NCI-H2107 treated with DMSO at 0.1 percent for 48 hours (cell line): ENCODE results near the gene PDE8A.

Experiments
- DNase-seq: peaks from one replicate; lab custom pipeline; 2025; ENCODE audit not compliant: unreplicated experiment; lab: John Stamatoyannopoulos, UW

The PDE8A gene, protein sequence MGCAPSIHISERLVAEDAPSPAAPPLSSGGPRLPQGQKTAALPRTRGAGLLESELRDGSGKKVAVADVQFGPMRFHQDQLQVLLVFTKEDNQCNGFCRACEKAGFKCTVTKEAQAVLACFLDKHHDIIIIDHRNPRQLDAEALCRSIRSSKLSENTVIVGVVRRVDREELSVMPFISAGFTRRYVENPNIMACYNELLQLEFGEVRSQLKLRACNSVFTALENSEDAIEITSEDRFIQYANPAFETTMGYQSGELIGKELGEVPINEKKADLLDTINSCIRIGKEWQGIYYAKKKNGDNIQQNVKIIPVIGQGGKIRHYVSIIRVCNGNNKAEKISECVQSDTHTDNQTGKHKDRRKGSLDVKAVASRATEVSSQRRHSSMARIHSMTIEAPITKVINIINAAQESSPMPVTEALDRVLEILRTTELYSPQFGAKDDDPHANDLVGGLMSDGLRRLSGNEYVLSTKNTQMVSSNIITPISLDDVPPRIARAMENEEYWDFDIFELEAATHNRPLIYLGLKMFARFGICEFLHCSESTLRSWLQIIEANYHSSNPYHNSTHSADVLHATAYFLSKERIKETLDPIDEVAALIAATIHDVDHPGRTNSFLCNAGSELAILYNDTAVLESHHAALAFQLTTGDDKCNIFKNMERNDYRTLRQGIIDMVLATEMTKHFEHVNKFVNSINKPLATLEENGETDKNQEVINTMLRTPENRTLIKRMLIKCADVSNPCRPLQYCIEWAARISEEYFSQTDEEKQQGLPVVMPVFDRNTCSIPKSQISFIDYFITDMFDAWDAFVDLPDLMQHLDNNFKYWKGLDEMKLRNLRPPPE

DNA sequence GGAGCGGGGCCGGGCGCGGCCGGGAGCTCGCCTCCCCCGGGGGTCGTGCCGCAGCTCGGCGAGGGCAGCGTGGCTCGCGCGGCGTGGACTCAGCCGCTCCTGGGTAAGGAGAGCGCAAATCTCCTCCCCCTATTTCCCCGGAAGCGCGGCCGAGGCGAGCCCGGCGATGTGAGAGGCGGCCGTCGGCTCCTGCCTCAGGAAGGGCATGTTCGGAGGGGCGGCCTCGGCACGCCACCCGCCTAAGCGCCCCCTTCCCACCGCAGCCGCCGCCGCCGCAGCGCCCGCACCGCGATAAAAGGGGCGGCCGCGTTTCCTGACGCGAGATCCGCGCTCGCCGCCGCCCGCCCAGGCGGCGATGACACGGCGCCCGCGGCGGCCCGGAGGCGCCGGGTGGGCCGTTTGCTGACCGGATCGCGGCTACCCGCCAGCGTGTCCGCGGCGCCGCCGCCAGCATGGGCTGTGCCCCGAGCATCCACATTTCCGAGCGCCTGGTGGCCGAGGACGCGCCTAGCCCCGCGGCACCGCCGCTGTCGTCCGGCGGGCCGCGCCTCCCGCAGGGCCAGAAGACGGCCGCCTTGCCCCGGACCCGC, at the start of gene PDE8A:
Gene PDE8A, plus strand, starts transcription at position 146 of the 590 bp plus-strand sequence. Its CDS starts 307 bp downstream, at position 453.
- no peak for DNase-seq

DNA sequence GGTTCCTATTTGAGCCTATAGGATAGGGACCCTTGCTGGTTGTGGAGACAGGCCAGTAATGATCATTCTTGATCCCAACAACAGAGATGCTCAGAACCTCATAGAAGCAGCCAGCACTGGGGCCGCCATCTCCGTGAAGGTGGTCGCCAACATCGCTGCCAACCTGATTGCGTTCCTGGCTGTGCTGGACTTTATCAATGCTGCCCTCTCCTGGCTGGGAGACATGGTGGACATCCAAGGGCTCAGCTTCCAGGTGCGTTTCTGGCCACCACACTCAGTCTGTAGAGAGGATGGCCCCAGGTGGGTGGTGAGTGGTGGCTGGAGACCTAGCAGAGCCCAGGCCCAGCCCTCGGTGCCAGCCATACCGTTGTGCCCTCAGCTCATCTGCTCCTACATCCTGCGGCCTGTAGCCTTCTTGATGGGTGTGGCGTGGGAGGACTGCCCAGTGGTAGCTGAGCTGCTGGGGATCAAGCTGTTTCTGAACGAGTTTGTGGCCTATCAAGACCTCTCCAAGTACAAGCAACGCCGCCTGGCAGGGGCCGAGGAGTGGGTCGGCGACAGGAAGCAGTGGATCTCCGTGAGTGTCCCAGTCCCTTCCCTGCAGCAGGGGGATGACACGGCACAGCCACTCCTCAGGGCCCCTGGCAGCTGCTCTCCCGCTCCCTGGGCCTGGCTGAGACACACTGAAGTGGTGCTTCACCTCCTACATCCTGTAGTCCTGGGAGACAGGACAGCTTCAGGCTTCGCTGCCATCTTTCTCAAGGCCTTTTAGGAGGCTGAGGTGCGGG, 46.5 kb upstream of the PDE8A start:
- no peak for DNase-seq

DNA sequence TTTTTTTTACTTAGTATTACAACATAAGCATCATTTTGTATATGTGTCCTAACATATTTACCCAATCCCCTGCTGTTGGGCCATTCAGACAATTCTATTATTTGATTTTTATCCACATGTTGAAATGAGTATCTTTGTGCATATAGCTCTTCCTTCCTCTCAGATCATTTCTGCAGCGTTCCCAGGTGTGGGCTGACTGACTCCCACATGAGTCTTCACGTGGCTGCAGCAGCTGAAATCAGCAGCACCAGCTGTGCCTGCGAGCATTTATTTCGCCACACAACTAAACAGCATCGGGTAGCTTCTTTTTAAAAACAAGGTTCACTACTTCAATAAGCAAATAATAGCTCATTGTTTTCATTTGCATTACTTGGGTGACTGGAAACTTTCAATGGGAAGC, 44.5 kb upstream of the PDE8A start:
- DNase-seq, result peak; percentile 0

DNA sequence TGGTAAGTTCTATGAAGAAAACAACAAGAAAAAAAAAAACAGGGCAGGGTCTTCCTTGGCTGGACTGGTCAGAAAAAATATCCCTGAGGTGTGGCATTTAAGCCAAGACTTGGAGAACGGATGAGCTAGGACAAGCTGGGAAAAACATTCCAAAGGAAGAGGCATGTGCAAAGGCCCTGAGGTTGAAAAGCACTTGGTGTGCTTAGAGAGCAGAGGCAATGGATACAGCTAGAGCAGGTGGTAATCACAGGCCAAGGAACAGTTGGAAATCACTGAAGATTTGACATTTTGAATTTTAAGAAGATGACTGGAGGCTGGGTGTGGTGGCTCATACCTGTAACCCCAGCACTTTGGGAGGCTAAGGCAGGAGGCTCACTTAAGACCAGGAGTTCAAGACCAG, 42.9 kb upstream of the PDE8A start:
- DNase-seq, result no peak

DNA sequence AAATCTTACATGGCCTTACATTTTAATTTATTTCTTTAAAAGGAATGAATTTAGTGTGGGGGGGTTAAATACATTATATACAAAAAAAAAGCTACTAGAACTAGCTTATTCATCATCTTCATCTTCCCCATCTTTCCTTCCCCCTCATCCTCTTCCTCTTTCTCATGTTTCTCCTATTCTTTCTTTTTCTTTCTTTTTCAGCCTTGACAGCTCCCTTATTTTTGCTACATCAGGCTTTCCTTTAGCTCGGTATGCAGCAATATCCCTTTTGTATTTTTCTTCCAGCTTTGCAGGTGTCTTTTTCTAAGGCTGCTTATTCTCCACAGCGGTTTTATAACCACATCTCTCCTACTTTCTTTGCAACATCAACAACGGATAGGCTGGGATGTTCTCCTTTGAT, 41.3 kb upstream of the PDE8A start:
- no peak for DNase-seq

DNA sequence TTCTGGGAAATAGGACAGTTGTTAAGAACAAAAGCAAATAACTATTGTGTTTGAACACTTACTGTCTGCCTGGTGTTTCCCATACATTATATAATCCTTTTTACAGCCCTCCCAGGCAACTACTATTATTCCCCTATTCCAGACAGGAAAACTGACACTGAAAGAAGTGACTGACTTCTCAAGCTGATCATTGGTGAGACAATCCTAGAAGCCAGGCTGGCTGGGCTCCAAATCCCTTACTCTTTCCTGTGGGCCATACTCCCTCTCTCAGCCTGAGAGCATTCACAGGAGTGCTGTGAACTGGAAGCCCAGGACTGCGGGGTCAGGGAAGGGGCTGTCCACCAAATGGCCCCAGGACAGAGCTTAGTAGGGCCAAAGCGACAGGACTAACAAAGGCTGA, 39.2 kb upstream of the PDE8A start:
- DNase-seq, result no peak

DNA sequence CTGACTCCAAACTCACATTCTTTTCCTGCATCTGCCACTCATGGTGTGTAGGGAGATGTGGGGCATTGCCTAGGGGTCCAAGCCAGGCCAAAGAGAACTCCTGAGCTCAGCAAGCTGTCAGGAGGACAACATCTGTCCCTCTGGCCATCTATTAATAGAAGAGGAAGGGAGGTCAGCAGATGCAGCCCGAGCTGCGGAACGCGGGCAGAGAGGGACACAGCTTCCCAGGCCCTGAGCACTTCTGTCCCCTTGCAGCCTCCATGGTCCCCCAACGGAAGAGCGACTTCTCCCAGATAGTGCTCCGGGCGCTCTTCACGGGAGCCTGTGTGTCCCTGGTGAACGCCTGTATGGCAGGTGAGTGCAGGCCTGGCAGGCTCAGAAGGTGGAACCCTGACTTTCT, 37.3 kb upstream of the PDE8A start:
- DNase-seq, result no peak

DNA sequence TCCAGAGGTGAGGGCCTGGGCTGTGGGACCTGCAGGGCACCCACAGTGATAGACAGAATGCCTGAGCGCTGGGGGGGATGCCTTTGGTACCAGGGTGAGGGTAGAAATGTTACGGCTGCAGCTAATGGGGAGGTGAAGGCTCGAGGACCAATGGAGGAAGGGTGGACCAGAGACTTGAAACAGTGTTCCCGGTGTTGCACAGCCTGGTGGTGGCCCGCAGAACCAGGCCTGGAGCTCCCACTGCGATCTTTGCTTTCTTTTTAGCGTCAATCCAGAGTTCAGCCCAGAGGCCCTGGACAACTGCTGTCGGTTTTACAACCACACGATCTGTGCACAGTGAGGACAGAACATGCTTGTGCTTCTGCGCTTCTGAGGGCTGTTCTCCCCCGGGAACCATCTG, 36.8 kb upstream of the PDE8A start:
- DNase-seq, result no peak

DNA sequence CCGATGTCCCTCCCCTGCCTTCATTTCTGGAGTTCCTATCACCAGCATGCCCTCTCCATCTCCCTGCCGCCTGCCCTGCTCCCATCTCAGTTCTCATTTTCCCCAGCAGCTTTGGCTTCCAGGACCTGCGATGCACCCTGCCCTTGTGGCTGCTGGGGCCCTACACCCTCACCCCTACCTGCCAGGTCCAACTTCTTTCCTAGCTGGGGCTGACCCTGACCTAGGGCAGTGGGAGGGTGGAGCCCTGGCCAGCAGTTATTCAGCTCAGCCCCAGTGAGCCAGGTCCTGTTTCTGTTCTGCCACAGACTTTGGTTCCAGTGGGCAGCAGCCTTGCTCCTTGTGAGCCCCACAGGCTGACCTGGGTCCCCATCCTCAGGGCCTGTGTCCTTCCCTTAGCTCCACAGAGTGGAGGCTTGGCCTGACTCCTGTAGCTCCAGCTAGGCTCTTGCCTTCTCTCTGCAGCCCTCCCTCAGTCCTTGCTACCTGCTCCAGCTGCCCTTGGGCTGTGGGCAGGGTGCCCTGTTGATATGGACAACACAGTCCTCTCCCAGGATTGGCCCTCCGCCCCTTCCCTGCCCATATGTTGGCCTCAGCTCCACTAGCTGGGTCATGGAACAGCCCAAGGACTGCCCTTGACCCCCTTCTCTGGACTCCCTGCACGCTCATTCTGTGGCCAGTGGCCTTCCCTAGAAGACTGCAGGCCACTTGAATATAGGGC, 34.7 kb upstream of the PDE8A start:
- DNase-seq, result no peak

DNA sequence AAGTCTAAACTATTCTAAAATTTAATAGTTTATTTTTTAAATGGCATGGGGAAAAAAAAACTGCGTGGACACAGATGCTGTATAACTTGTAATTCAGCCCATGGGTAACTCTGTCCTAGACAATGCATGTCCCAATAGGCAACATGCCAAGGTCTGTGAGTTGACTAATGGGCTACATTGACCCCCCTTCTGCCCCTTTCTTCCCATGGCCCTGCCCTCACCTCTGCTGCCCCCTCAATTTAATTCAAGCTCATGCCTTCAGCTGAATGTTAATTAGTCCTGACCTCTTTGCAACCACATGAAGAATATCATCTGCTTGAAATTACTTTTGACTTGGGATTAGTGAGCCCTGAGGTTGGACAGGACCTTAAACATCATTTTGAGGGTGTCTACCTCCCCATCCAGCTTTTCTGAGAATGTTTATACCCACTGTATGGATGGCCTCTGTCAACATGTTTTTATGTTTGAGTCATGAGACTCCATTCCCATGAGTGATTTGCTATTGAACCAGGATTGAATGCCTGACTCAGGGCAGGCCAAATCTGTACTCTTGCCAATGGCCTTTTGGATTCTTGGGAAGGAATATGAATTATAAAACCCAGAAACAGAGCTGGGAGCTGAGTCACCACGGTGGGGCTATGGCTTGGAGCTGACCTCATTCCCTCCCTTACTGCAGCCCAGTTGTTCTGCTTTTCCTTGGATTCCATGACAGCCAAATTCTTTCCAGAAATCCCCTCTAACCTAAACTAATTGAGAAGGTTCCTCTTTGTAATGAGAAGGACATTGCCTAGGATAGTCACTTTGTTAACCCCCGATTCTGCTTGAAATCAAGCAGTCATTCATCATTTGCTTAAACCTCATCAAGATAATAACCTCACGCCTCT, 33.5 kb upstream of the PDE8A start:
- no peak for DNase-seq

DNA sequence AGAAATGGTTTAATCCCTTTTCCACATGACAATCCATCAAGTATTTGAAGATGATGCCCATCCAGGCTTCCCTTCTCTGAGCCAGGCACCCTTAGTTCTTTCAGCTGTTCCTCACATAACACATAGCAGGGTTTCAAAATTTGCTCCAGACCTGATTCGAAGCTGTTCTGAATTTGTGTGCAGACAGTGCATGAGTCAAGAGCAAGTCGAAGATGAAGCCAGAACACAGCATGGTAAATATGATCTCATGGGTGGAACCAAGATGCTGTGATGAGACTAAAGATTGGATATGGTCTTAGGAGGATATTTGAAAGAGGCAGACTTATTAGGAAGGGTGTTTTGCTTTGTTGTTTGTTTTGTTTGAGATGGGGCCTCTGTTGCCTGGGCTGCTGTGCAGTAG, 32.6 kb upstream of the PDE8A start:
- DNase-seq, result no peak

DNA sequence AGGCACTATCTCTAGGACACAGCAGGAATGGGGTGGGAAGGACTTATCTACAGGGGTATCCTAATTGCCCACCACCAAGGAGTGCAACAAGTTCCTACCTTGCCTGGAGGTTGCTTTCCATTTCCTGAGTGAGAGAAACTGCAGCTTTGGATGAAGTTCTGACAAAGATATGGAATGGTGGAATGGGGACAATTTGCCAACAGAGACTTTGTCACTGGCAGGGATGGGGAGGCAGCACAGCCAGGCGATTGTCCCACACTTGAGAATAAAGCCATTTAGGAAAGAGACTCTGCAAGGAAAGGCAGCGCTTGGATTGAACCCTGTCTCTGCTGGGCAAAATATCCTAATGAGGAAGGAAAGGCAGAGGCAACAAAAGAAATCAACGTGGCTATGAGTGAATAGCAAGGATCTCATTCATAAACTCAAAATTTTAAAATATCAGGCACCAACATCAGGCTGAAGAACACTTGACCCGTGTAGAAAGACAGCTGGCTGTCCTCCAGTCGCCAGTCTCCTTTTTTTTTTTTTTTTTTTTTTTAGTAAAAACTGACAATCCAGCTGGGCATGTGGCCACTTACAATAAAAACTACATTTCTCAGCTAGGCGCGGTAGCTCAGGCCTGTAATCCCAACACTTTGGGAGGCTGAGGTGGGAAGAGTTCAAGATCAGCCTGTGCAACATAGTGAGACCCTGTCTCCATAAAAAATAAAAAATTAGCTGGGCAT, 31.6 kb upstream of the PDE8A start:
- no peak for DNase-seq

DNA sequence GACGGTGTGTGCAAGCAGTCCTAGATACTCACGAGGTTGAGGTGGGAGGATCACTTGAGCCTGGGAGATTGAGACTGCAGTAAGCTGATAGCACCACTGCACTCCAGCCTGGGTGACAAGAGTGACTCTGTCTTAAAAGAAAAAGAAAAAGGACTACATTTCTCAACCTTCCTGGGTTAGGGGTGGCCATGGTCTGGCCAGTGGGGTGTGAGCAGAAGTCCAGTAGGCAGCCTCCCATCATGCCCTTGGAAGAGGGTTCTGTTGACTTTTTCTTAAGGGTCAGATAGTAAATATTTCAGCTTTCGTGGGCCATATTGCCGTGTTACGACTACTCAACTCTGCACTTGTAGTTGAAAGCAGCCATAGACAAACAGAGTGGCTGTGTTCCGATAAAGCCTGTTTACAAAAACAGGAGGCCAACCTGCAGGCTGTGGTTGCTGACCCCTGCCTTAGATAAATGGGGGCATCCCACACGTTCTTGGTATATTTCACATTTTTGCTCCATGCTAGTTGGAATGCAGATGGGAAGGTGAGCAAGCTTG, 31.0 kb upstream of the PDE8A start:
- DNase-seq, result no peak

DNA sequence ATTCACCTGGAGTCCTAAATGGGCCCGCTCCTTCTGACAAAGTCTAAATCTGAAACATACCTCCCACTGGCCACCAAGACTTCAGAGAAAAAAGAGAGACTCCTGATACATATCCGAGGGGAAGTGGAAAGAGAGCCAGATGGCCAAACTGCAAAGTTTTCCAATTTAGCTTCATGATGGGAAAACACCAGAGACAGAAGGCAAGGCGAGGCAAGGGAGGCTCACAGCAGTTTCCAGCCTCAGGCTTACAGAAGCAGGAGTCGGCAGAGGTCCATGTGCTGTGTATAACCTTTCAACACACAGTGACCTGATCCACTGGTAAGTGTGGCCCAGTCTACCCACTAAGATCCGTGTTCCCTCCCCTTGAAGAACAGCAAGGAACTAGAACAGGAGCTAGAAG, 29.9 kb upstream of the PDE8A start:
- no peak for DNase-seq

DNA sequence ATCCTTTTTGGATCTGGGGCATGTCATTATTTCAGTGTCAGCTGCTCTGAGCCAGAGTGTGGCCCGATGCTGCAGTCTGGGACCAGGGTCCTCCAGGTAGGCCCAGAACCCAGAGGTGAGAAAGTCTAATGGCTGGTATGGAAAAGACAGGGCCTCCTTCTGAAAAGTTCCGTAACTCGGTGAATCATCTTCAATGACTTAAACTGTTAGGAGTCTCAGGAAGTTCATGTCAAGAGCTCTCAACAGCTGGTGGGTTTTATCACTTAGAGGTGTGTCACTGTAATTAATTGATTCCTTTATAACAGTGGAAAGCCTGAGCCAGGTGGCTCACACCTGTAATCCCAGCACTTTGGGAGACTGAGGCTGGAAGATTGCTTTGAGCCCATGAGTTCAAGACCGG, 28.5 kb upstream of the PDE8A start:
- no peak for DNase-seq

DNA sequence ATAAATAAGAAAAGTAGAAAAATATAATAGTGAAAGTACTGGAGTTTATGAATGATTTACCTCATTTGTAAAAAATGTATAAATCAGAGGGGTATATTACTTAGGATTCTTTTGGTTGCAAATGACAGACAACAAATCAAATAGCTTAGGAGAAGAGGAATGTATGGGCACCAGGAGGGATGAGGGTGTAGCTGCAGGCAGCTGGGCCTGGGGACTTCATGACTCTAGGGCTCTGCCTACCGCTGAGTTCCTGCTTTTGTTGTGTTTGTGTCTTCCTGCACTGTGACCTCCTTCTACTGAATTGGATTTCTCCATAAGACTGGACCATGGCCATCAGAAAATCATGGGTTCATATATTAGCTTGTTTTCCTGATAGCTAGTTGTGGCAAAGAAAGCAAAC, 27.9 kb upstream of the PDE8A start:
- DNase-seq, result no peak

DNA sequence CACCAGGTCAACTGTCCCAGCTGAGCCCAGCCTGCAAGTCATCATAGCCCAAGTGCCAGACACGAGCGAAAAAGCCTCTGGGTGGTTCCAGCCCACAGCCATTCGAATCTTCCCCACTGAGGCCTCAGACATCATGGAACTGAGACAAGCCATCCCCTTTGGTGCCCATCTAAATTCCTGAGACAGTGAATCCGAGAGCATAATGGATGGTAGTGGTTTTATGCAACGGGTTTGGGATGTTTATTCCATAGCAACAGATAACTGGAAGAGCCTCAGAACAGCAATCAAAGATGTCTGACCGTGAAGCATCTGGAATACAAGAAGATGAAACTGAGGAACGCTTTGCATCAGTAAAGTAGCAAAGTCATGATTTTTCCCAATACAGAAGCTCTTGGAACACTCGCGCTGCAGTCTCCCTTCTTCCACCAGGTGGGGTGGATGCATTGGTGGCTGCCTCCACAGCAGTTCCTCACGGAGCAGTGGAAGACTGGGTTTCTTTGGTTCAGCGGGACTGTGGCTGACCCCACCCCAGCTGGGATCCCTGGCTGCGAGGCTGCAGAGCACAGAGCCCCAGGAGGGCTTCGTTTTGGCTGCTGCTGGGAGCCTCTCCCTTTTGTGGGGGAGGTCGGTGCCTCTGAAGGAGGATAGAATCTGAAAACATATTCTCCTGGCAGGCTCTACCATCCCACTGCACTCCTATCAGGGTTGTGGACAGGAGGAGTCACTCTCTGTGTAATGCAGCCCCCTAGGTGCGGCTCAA, 26.4 kb upstream of the PDE8A start:
- peak; percentile 3 for DNase-seq

DNA sequence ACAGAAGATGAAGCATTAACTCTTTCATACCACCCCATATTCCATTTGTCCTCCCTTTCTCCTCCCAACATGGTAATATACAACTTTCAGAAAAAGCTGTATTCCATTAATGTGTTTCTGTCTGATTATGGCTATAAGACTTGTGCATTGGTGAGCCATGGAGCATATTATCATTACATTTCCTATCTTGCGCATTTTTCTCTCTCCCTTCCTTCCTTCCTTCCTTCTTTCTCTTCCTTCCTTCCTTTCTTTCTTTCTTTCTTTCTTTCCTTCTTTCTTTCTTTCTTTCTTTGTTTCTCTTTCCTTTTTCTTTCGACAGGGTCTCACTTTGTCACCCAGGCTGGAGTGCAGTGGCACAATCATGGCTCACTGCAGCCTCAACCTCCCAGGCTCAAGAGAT, 25.5 kb upstream of the PDE8A start:
- DNase-seq, result no peak
